Measurements from ENCODE around the gene ZNF777. TPM values are rescaled to one million over a fixed set of nuclear protein-coding genes. Genes with fewer than 3 reads are reported as not detected.

Gene ZNF777
- total RNA-seq, 2 experiments from 2014 or later: 14.9 to 15.1 TPM

Other genes starting within 250 kb of the ZNF777 start
- gene ZNF212, start 221.4 kb downstream of the ZNF777 start, total RNA-seq: 10 to 100 TPM; 11.1 to 15.9 TPM
- 10 to 100 TPM; 19.0 to 21.7 TPM for gene ZNF783, start 198.9 kb downstream of the ZNF777 start, total RNA-seq
- gene ZNF746, start 36.7 kb upstream of the ZNF777 start, total RNA-seq: 10 to 100 TPM; 21.0 to 21.9 TPM